ENCODE measurements around the gene TOB1.

The TOB1 gene

GRCh38 chr17:50835301-50836234 lies 30.6 kb downstream of the TOB1 start, which contains the start of gene WFIKKN2:
WFIKKN2 (plus strand) TSS chr17:50835586; CDS start chr17:50835938, 352 bp downstream.
- no peak within 1 kb of the TSS for H3K4me3 ChIP-seq (ENCODE audit: low read depth, low read length)
- DNase-seq (ENCODE audit: low read depth), result no peak
- TF ChIP-seq CTCF (IDR thresholded peaks at IDR 0.05; ENCODE audit: insufficient read depth, low read depth, low read length, missing control alignments), result no peak

DNA sequence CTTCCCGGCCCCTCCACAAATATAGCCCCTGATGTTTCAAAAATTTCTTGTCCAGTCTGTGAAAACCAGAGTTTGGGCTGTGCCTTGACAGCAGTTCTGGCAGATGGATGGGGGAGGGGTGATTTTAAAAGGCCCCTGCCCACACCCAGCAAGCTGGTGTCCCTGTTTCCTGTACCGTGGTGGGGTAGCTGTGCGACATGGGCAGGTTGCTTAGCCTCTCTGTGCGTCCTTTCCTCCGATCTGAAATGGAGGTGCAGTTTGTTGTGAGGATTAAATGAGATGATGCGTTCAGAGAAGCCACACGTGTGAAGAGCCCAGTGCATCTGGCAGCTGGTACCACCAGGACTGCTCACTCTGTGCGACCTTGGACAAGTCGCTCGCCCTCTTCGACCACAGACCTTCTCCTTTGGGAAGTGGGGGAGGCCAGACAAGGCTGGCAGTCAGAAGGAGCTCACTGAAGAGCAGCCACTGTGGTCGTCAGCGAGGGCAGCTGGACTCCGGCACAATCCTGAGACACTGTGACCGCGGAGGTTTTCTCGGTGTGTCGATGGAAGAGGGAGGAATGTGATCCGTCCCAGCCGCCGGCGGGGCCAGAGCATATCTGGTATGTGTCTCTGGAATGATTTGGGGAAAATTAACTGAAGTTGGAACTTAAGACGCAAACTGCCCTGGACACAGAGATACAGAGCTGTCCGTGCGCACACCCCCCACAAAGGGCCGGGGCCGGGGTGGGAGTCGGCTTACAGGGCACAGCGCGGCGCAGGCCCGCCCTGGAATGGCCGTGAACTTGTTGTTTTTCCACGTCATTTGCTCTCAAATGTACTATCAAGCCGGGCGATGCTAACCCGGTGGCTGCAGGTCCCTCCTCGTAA lies 31.5 kb downstream of the TOB1 start:
- no peak for DNase-seq (ENCODE audit: low read depth)
- TF ChIP-seq CTCF (IDR thresholded peaks at IDR 0.05; ENCODE audit: insufficient read depth, low read depth, low read length, missing control alignments), result no peak
- H3K4me3 ChIP-seq (ENCODE audit: low read depth, low read length), result no peak overlapping the region

DNA sequence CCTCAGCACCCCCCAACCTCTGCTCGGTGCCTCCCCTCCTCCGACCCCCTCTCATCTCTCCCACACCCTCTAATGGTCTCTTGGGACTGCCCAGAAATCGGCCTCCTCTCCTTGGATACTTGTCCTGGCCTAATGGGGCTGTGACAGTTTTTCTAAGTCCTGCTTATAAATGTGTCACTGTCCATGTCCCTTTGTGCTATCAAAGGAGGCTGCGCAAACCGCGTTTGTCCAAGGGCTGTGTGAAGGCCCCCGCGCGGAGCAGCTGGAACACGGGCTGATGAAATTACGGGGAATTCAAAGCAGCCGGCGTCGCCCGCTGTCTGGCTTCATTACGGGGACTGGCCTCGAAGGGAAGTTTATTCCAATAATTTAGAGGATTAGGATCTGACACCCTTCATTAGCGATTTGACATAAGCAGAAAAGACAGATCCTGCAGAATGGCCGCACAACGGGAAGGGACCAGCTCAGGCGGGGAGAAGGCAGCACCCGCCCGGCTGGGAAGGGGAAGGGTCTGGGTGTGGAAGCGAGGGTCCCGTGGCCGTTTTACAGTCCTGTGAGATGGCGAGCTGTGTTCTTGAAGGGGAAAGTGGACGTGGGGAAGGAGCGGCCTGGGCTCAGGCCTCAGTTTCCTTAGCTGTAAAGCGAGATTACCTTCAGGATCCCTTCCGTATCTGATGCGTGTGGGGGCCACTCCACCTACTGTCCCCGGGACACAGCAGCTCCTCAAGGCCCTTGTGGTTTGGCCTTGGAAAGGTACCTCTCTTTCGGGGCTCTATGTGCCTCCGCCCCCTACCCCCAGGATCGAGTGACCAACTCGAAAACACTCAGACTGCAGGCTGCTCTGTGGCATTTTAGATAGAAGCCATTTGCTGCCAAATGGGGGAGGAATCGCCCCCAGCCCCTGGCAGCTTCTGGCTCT lies 32.4 kb downstream of the TOB1 start:
- no peak for TF ChIP-seq CTCF (IDR thresholded peaks at IDR 0.05; ENCODE audit: insufficient read depth, low read depth, low read length, missing control alignments)
- H3K4me3 ChIP-seq (ENCODE audit: low read depth, low read length), result no peak overlapping the region
- no peak for DNase-seq (ENCODE audit: low read depth)

DNA sequence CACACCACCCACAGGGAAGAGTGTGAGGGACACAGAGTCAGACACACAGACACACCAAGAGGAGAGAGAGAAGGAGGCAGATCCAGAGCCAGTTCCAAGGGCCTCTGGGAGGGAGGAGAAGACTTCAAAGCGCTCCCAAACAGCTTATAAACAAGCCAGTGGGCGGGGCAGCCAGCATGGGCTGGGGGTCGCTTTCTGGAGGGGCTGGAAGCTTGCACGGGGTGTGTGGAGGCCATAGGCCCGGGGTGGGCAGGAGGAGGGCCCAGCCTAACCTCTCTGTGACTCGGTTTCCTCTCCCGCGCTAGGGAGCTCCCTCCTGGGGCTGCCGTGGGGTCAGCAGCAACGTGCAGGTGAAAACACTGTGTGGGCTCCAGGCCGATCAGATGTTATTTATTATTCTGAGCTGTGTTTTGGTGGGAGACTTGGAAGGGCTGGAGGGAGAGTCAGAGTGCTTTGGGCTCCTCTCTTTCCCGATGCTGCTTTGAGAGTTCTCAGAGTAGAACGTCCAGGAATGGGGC lies 33.2 kb downstream of the TOB1 start:
- DNase-seq (ENCODE audit: low read depth), result no peak
- TF ChIP-seq CTCF (IDR thresholded peaks at IDR 0.05; ENCODE audit: insufficient read depth, low read depth, low read length, missing control alignments), result no peak
- H3K4me3 ChIP-seq (ENCODE audit: low read depth, low read length), result no peak overlapping the region

GRCh38 chr17:50832267-50832863 lies 33.8 kb downstream of the TOB1 start:
- DNase-seq (ENCODE audit: low read depth), result no peak
- TF ChIP-seq CTCF (IDR thresholded peaks at IDR 0.05; ENCODE audit: insufficient read depth, low read depth, low read length, missing control alignments), result no peak
- no peak overlapping the region for H3K4me3 ChIP-seq (ENCODE audit: low read depth, low read length)

Measured in GM12865 (cell line).